ENCODE data around the gene KRT16.

Gene KRT16

GRCh38 chr17:41581366-41582060, 31.1 kb downstream of the KRT16 start:
- H3K9ac ChIP-seq (ENCODE audit: low read length), result no peak overlapping the region
- no peak overlapping the region for H3K4me2 ChIP-seq (ENCODE audit: low read length)
- no peak overlapping the region for H3K4me3 ChIP-seq (ENCODE audit: low read length)
- no peak overlapping the region for H4K5ac ChIP-seq (ENCODE audit: low read length)
- DNase-seq, result no peak
- H3K56ac ChIP-seq (ENCODE audit: low read length), result no peak overlapping the region
- no peak overlapping the region for H3K18ac ChIP-seq (ENCODE audit: low read length)
- H3K27ac ChIP-seq (ENCODE audit: low read depth, low read length), result no peak overlapping the region
- WGBS (ENCODE audit: extremely low coverage, insufficient coverage, low lambda C conversion rate), result no CpG with 5 or more reads among the region's 4 CpGs
- H2AK5ac ChIP-seq (ENCODE audit: low read length), result no peak overlapping the region
- H3K4ac ChIP-seq (ENCODE audit: low read depth, low read length), result no peak overlapping the region
- H3K79me1 ChIP-seq (ENCODE audit: low read length), result no peaks in the 10 kb centered on the region
- no peaks in the 10 kb centered on the region for H3K4me1 ChIP-seq (ENCODE audit: control insufficient read depth, low read depth, low read length)
- no peaks in the 10 kb centered on the region for H3K27me3 ChIP-seq (ENCODE audit: insufficient read depth, low read length, poor library complexity)
- no peaks in the 10 kb centered on the region for H3K36me3 ChIP-seq (ENCODE audit: control insufficient read depth, insufficient read depth, low read length)
- H3K79me2 ChIP-seq (ENCODE audit: control insufficient read depth, insufficient read depth, low read length), result no peaks in the 10 kb centered on the region
- H2BK15ac ChIP-seq (replicated peaks; ENCODE audit: low read depth), result no peak overlapping the region
- H2BK5ac ChIP-seq (ENCODE audit: low read length), result no peak overlapping the region
- no peak overlapping the region for H3K23ac ChIP-seq (ENCODE audit: low read length)
- H2BK120ac ChIP-seq (ENCODE audit: low read depth, low read length), result no peak overlapping the region
- H4K8ac ChIP-seq (ENCODE audit: low read depth, low read length), result no peak overlapping the region

DNA sequence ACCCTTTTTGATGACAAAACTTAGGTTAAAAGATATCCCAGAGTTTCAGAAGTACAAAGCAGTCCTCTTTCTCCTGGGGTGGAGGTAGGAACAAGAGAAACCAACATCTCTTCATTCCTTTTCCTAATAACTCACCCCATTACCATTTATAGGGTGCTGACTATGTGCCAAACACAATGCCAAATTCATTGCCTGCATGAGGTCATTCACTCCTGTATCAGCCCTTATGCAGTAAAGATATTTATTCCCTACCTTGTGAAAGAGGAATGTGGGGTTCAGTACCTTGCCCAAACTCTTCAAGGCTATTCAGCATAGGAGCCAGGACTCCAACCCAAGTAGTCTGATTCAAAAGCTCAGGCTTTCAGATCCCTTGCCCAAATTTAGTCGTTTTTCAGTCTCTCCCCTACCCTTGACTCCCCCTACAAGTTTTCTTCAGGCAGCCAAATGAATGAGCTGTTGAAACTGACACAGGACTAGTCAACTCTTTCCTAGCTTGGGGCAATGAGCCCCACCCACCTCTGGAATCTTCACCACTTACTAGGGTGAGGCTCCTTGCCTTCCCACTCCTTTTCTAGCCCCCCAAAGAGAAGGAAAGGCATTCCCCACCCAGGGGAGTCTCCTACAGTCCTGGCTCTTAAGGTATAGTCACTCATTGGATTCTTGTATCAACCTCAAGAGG, 31.7 kb downstream of the KRT16 start:
- DNase-seq, result no peak
- no peak overlapping the region for H3K18ac ChIP-seq (ENCODE audit: low read length)
- no CpG with 5 or more reads among the region's 1 CpG for WGBS (ENCODE audit: extremely low coverage, insufficient coverage, low lambda C conversion rate)

GRCh38 chr17:41580244-41580575, 32.4 kb downstream of the KRT16 start:
- no peak overlapping the region for H2BK120ac ChIP-seq (ENCODE audit: low read depth, low read length)
- H3K4me2 ChIP-seq (ENCODE audit: low read length), result no peak overlapping the region
- no peak overlapping the region for H3K27ac ChIP-seq (ENCODE audit: low read depth, low read length)
- no peaks in the 10 kb centered on the region for H3K36me3 ChIP-seq (ENCODE audit: control insufficient read depth, insufficient read depth, low read length)
- H3K9ac ChIP-seq (ENCODE audit: low read length), result no peak overlapping the region
- no peaks in the 10 kb centered on the region for H3K4me1 ChIP-seq (ENCODE audit: control insufficient read depth, low read depth, low read length)
- no peaks in the 10 kb centered on the region for H3K79me2 ChIP-seq (ENCODE audit: control insufficient read depth, insufficient read depth, low read length)
- no peak overlapping the region for H3K23ac ChIP-seq (ENCODE audit: low read length)
- no peak overlapping the region for H3K4ac ChIP-seq (ENCODE audit: low read depth, low read length)
- no peak overlapping the region for H3K4me3 ChIP-seq (ENCODE audit: low read length)
- H2BK15ac ChIP-seq (replicated peaks; ENCODE audit: low read depth), result no peak overlapping the region
- H3K79me1 ChIP-seq (ENCODE audit: low read length), result no peaks in the 10 kb centered on the region
- no peak overlapping the region for H2BK5ac ChIP-seq (ENCODE audit: low read length)
- H2AK5ac ChIP-seq (ENCODE audit: low read length), result no peak overlapping the region
- no peak overlapping the region for H4K5ac ChIP-seq (ENCODE audit: low read length)
- H3K56ac ChIP-seq (ENCODE audit: low read length), result no peak overlapping the region
- no peak overlapping the region for H4K8ac ChIP-seq (ENCODE audit: low read depth, low read length)
- H3K27me3 ChIP-seq (ENCODE audit: insufficient read depth, low read length, poor library complexity), result no peaks in the 10 kb centered on the region
- H3K18ac ChIP-seq (ENCODE audit: low read length), result no peak overlapping the region
- no peak for DNase-seq
- WGBS (ENCODE audit: extremely low coverage, insufficient coverage, low lambda C conversion rate), result no CpG with 5 or more reads among the region's 2 CpGs

More for the DNA sequence above, 31.7 kb downstream of the KRT16 start:
- no peak overlapping the region for H2BK120ac ChIP-seq (ENCODE audit: low read depth, low read length)
- H3K4me3 ChIP-seq (ENCODE audit: low read length), result no peak overlapping the region
- H2AK5ac ChIP-seq (ENCODE audit: low read length), result no peak overlapping the region
- no peak overlapping the region for H3K4me2 ChIP-seq (ENCODE audit: low read length)
- no peaks in the 10 kb centered on the region for H3K4me1 ChIP-seq (ENCODE audit: control insufficient read depth, low read depth, low read length)
- H3K27ac ChIP-seq (ENCODE audit: low read depth, low read length), result no peak overlapping the region
- H2BK5ac ChIP-seq (ENCODE audit: low read length), result no peak overlapping the region
- no peak overlapping the region for H3K9ac ChIP-seq (ENCODE audit: low read length)
- no peak overlapping the region for H3K4ac ChIP-seq (ENCODE audit: low read depth, low read length)
- no peak overlapping the region for H4K8ac ChIP-seq (ENCODE audit: low read depth, low read length)
- no peaks in the 10 kb centered on the region for H3K79me1 ChIP-seq (ENCODE audit: low read length)
- no peak overlapping the region for H4K5ac ChIP-seq (ENCODE audit: low read length)
- no peak overlapping the region for H2BK15ac ChIP-seq (replicated peaks; ENCODE audit: low read depth)
- no peaks in the 10 kb centered on the region for H3K27me3 ChIP-seq (ENCODE audit: insufficient read depth, low read length, poor library complexity)
- H3K23ac ChIP-seq (ENCODE audit: low read length), result no peak overlapping the region
- no peak overlapping the region for H3K56ac ChIP-seq (ENCODE audit: low read length)
- H3K36me3 ChIP-seq (ENCODE audit: control insufficient read depth, insufficient read depth, low read length), result no peaks in the 10 kb centered on the region
- no peaks in the 10 kb centered on the region for H3K79me2 ChIP-seq (ENCODE audit: control insufficient read depth, insufficient read depth, low read length)

DNA sequence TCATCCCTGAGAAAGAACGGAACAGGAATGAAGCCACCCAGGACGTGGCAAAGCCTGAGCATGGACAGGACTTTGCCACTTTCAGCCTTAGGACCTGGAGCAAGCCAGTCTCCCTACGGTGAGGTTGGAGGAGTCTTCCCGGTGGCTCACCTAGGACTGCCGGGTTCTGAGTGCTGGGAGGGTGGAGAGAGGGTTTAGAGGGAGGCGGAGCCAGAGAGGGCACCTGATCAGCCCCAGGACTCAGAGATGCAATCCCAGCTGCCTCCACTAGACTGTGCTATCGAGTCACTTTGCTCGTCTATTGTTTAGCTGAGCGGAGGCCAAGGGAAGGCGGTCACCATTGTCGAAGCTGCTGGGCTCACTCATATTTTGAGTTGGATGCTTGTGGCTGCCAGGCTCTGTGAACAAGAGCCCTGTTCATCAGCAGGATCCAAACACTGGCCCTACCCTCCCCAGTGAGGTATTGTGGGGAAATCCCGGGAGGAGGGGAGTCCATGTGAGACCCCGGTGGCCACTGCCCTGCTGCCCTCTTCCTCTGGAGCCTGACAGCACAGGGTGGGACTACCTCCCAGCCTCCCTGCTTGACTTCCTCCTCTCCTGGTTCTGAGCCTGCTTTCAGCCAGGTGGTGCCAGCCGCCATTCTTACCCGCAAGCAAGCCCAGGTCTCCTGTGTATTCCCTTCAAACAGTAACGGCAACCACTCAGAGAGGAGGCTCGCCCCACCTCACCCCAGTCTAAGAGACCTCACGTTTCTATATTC, 32.9 kb downstream of the KRT16 start:
- Histone ChIP-seq H3K79me1 (ENCODE audit: low read length) (no peaks in the 10 kb centered on the region), H3K27ac (ENCODE audit: low read depth, low read length) (no peak overlapping the region), H4K8ac (ENCODE audit: low read depth, low read length) (no peak overlapping the region), H3K23ac (ENCODE audit: low read length) (no peak overlapping the region), H3K18ac (ENCODE audit: low read length) (no peak overlapping the region), H3K4ac (ENCODE audit: low read depth, low read length) (no peak overlapping the region), H3K36me3 (ENCODE audit: control insufficient read depth, insufficient read depth, low read length) (no peaks in the 10 kb centered on the region), H3K4me1 (ENCODE audit: control insufficient read depth, low read depth, low read length) (no peaks in the 10 kb centered on the region), H3K27me3 (ENCODE audit: insufficient read depth, low read length, poor library complexity) (no peaks in the 10 kb centered on the region), H3K4me2 (ENCODE audit: low read length) (no peak overlapping the region), H3K9ac (ENCODE audit: low read length) (peak overlapping the region; percentile 61), H3K4me3 (ENCODE audit: low read length) (no peak overlapping the region), H3K79me2 (ENCODE audit: control insufficient read depth, insufficient read depth, low read length) (no peaks in the 10 kb centered on the region), H2BK5ac (ENCODE audit: low read length) (no peak overlapping the region), H2AK5ac (ENCODE audit: low read length) (no peak overlapping the region), H2BK120ac (ENCODE audit: low read depth, low read length) (no peak overlapping the region), H4K5ac (ENCODE audit: low read length) (no peak overlapping the region), H3K56ac (ENCODE audit: low read length) (peak overlapping the region; percentile 80), H2BK15ac (replicated peaks; ENCODE audit: low read depth) (no peak overlapping the region)
- DNase-seq, result peak; percentile 95
- WGBS (ENCODE audit: extremely low coverage, insufficient coverage, low lambda C conversion rate), result no CpG with 5 or more reads among the region's 18 CpGs

DNA sequence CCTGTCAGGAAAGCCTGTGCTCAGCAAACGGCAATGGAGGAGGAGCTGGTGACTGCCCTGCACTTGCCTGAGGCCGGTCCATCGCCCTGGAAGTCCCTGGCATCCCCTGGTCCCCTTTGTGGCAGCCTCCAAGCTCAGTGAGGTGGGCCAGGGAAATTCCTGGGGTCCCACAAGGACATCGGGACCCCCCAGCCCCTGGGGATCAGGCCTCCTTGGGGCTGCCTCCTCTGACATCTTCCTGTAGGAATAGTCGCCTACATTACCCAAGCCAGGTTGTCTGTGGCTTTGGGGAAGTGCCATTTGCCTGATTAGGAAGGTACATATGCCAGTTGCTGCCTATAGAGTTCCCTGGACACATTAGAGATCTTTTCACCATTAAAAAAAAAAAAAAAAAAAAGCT, 33.6 kb downstream of the KRT16 start:
- no peak overlapping the region for H2BK15ac ChIP-seq (replicated peaks; ENCODE audit: low read depth)
- no peak overlapping the region for H2AK5ac ChIP-seq (ENCODE audit: low read length)
- no peak overlapping the region for H3K18ac ChIP-seq (ENCODE audit: low read length)
- no peak overlapping the region for H4K8ac ChIP-seq (ENCODE audit: low read depth, low read length)
- no peaks in the 10 kb centered on the region for H3K79me2 ChIP-seq (ENCODE audit: control insufficient read depth, insufficient read depth, low read length)
- no peak overlapping the region for H3K27ac ChIP-seq (ENCODE audit: low read depth, low read length)
- H3K4me3 ChIP-seq (ENCODE audit: low read length), result no peak overlapping the region
- H3K79me1 ChIP-seq (ENCODE audit: low read length), result no peaks in the 10 kb centered on the region
- H3K4ac ChIP-seq (ENCODE audit: low read depth, low read length), result no peak overlapping the region
- no peak overlapping the region for H4K5ac ChIP-seq (ENCODE audit: low read length)
- H2BK5ac ChIP-seq (ENCODE audit: low read length), result no peak overlapping the region
- no peaks in the 10 kb centered on the region for H3K4me1 ChIP-seq (ENCODE audit: control insufficient read depth, low read depth, low read length)
- no peak overlapping the region for H3K4me2 ChIP-seq (ENCODE audit: low read length)
- no peak for DNase-seq
- no CpG with 5 or more reads among the region's 5 CpGs for WGBS (ENCODE audit: extremely low coverage, insufficient coverage, low lambda C conversion rate)
- H2BK120ac ChIP-seq (ENCODE audit: low read depth, low read length), result no peak overlapping the region
- no peaks in the 10 kb centered on the region for H3K27me3 ChIP-seq (ENCODE audit: insufficient read depth, low read length, poor library complexity)
- no peaks in the 10 kb centered on the region for H3K36me3 ChIP-seq (ENCODE audit: control insufficient read depth, insufficient read depth, low read length)
- H3K56ac ChIP-seq (ENCODE audit: low read length), result no peak overlapping the region
- no peak overlapping the region for H3K9ac ChIP-seq (ENCODE audit: low read length)
- no peak overlapping the region for H3K23ac ChIP-seq (ENCODE audit: low read length)
